HEK293 (cell line): ENCODE data around the gene CFAP97.
A peak's percentile ranks its signal among the peaks of the same experiment; 100 is the strongest.

Source experiments
- CTCF ChIA-PET: fragments of 350-600 bp; formaldehyde crosslinking; extraction: SDS; loops from one replicate; lab custom pipeline; 2021; ENCODE audit warnings: antibody characterized with exemption; lab: Yijun Ruan, JAX
- POLR2A ChIA-PET: fragments of 300-600 bp; formaldehyde crosslinking; extraction: SDS; loops from one replicate; lab custom pipeline; 2020; ENCODE audit warnings: antibody characterized with exemption, inconsistent platforms; lab: Yijun Ruan, JAX
- H3K27ac ChIP-seq: fragments of 200-500 bp; sonication (Bioruptor generic); 2 replicates; pipeline ENCODE4 v1.5.1; 2014; ENCODE audit warnings: low read depth, low read length, control low read depth, inconsistent platforms; ENCODE audit errors: extremely low read depth
- H3K36me3 ChIP-seq, 2 experiments: fragments of 200-500 bp in 1 of 2; sonication (Bioruptor generic) in 1 of 2; 1 replicate in 1 of 2; 2 replicates in 1 of 2; pipeline ENCODE4 v1.5.1; 2014 to 2017; ENCODE audit warnings: inconsistent platforms in 2 of 2, low read length in 2 of 2; ENCODE audit not compliant: control insufficient read depth in 2 of 2, insufficient read depth in 1 of 2
- H3K4me1 ChIP-seq: fragments of 200-500 bp; sonication (Bioruptor generic); 2 replicates; pipeline ENCODE4 v1.5.1; 2014; ENCODE audit warnings: mild to moderate bottlenecking, low read length, inconsistent platforms; ENCODE audit not compliant: control insufficient read depth, insufficient read depth
- H3K4me3 ChIP-seq: 2 replicates; pipeline ENCODE4 v1.5.1; 2011; ENCODE audit warnings: low read depth, mild to moderate bottlenecking, control low read depth, low read length, moderate library complexity
- H3K9me3 ChIP-seq: fragments of 200-500 bp; sonication (Bioruptor generic); 2 replicates; pipeline ENCODE4 v1.5.1; 2014; ENCODE audit warnings: low read depth, low read length, inconsistent platforms; ENCODE audit not compliant: control insufficient read depth, insufficient read depth
- BCL6B ChIP-seq: fragments of 450-650 bp; formaldehyde crosslinking; IDR thresholded peaks from 2 replicates; pipeline ENCODE4 v1.5.1; 2017; ENCODE audit warnings: missing biosample characterization, missing genetic modification characterization
- KLF8 ChIP-seq: fragments of 450-650 bp; formaldehyde crosslinking; IDR thresholded peaks from 2 replicates; pipeline ENCODE4 v1.5.1; 2016; ENCODE audit warnings: missing biosample characterization, missing genetic modification characterization
- OVOL3 ChIP-seq: fragments of 450-650 bp; formaldehyde crosslinking; IDR thresholded peaks from 2 replicates; pipeline ENCODE4 v1.5.1; 2016; ENCODE audit warnings: missing biosample characterization, missing genetic modification characterization
- SETDB1 ChIP-seq: IDR thresholded peaks from one replicate; pipeline ENCODE4 v1.6.1; 2017; ENCODE audit warnings: mild to moderate bottlenecking, low read length, moderate library complexity, mixed read lengths; ENCODE audit not compliant: insufficient read length
- SP7 ChIP-seq: fragments of 450-650 bp; formaldehyde crosslinking; IDR thresholded peaks from 2 replicates; pipeline ENCODE4 v1.5.1; 2016; ENCODE audit warnings: missing biosample characterization, missing genetic modification characterization
- TCF7L2 ChIP-seq: IDR thresholded peaks from 2 replicates; pipeline ENCODE4 v1.6.1; 2011; ENCODE audit warnings: low read depth, mild to moderate bottlenecking, inconsistent platforms, low read length, moderate library complexity, borderline replicate concordance
- ZBTB8A ChIP-seq: fragments of 450-650 bp; formaldehyde crosslinking; IDR thresholded peaks from 2 replicates; pipeline ENCODE4 v1.5.1; 2016; ENCODE audit warnings: missing biosample characterization, missing genetic modification characterization
- ZFP41 ChIP-seq: fragments of 450-650 bp; formaldehyde crosslinking; IDR thresholded peaks from 2 replicates; pipeline ENCODE4 v1.5.1; 2016; ENCODE audit warnings: missing biosample characterization, missing genetic modification characterization, borderline replicate concordance
- ZNF10 ChIP-seq: fragments of 450-650 bp; formaldehyde crosslinking; IDR thresholded peaks from 2 replicates; pipeline ENCODE4 v1.5.1; 2017; ENCODE audit warnings: missing biosample characterization, missing genetic modification characterization
- ZNF157 ChIP-seq: fragments of 450-650 bp; formaldehyde crosslinking; IDR thresholded peaks from 2 replicates; pipeline ENCODE4 v1.5.1; 2016; ENCODE audit warnings: missing biosample characterization, missing genetic modification characterization
- ZNF175 ChIP-seq: fragments of 450-650 bp; formaldehyde crosslinking; IDR thresholded peaks from 2 replicates; pipeline ENCODE4 v1.5.1; 2016; ENCODE audit warnings: missing biosample characterization, missing genetic modification characterization
- ZNF2 ChIP-seq: fragments of 450-650 bp; formaldehyde crosslinking; IDR thresholded peaks from 2 replicates; pipeline ENCODE4 v1.5.1; 2016; ENCODE audit warnings: missing biosample characterization, missing genetic modification characterization
- ZNF211 ChIP-seq: fragments of 450-650 bp; formaldehyde crosslinking; IDR thresholded peaks from 2 replicates; pipeline ENCODE4 v1.5.1; 2016; ENCODE audit warnings: low read depth, missing biosample characterization, missing genetic modification characterization
- ZNF214 ChIP-seq: fragments of 450-650 bp; formaldehyde crosslinking; IDR thresholded peaks from 2 replicates; pipeline ENCODE4 v1.5.1; 2017; ENCODE audit warnings: missing biosample characterization, mild to moderate bottlenecking, missing genetic modification characterization, borderline replicate concordance
- ZNF239 ChIP-seq: fragments of 450-650 bp; formaldehyde crosslinking; IDR thresholded peaks from 2 replicates; pipeline ENCODE4 v1.5.1; 2016; ENCODE audit warnings: missing biosample characterization, missing genetic modification characterization
- ZNF24 ChIP-seq: fragments of 450-650 bp; formaldehyde crosslinking; IDR thresholded peaks from 2 replicates; pipeline ENCODE4 v1.5.1; 2016; ENCODE audit warnings: missing biosample characterization, missing genetic modification characterization
- ZNF292 ChIP-seq: fragments of 450-650 bp; formaldehyde crosslinking; IDR thresholded peaks from 2 replicates; pipeline ENCODE4 v1.5.1; 2016; ENCODE audit warnings: low read depth, missing biosample characterization, missing genetic modification characterization, borderline replicate concordance
- ZNF398 ChIP-seq: fragments of 450-650 bp; formaldehyde crosslinking; IDR thresholded peaks from 2 replicates; pipeline ENCODE4 v1.5.1; 2017; ENCODE audit warnings: missing biosample characterization, missing genetic modification characterization
- ZNF510 ChIP-seq: fragments of 450-650 bp; formaldehyde crosslinking; IDR thresholded peaks from 2 replicates; pipeline ENCODE4 v1.5.1; 2018; ENCODE audit warnings: mild to moderate bottlenecking, missing genetic modification characterization, missing biosample characterization; ENCODE audit not compliant: insufficient replicate concordance
- ZNF529 ChIP-seq: fragments of 450-650 bp; formaldehyde crosslinking; IDR thresholded peaks from 2 replicates; pipeline ENCODE4 v1.5.1; 2017; ENCODE audit warnings: missing genetic modification characterization, missing biosample characterization; ENCODE audit not compliant: insufficient replicate concordance
- ZNF544 ChIP-seq: fragments of 450-650 bp; formaldehyde crosslinking; IDR thresholded peaks from 2 replicates; pipeline ENCODE4 v1.5.0; 2017; ENCODE audit warnings: missing biosample characterization, missing genetic modification characterization
- ZNF561 ChIP-seq: fragments of 450-650 bp; IDR thresholded peaks from 2 replicates; pipeline ENCODE4 v1.5.1; 2018; ENCODE audit warnings: missing biosample characterization, missing genetic modification characterization, borderline replicate concordance
- ZNF610 ChIP-seq: fragments of 450-650 bp; formaldehyde crosslinking; IDR thresholded peaks from 2 replicates; pipeline ENCODE4 v1.5.1; 2016; ENCODE audit warnings: missing biosample characterization, missing genetic modification characterization, borderline replicate concordance
- ZNF658 ChIP-seq: fragments of 450-650 bp; formaldehyde crosslinking; IDR thresholded peaks from 2 replicates; pipeline ENCODE4; 2016; ENCODE audit warnings: missing biosample characterization, missing genetic modification characterization
- ZNF692 ChIP-seq: fragments of 450-650 bp; formaldehyde crosslinking; IDR thresholded peaks from 2 replicates; pipeline ENCODE4 v1.5.1; 2016; ENCODE audit warnings: missing biosample characterization, missing genetic modification characterization

The CFAP97 gene

GRCh38 chr4:185224597-185224996 lies 20.8 kb upstream of the CFAP97 start:
- TF ChIP-seq ZNF175 (tag by site-specific recombination): no peak
- no peak for TF ChIP-seq ZFP41 (tag by site-specific recombination)
- no peak for TF ChIP-seq ZNF692 (tag by site-specific recombination)
- no peak for TF ChIP-seq ZBTB8A (tag by site-specific recombination)
- no peak for TF ChIP-seq ZNF292 (tag by site-specific recombination)
- TF ChIP-seq ZNF239: no peak
- no peak for TF ChIP-seq ZNF658 (tag by site-specific recombination)
- TF ChIP-seq ZNF529 (tag by site-specific recombination): no peak
- no peak for TF ChIP-seq ZNF544 (tag by site-specific recombination)
- no peak for TF ChIP-seq KLF8 (tag by site-specific recombination)
- peaks cover 0 to 9% of the 10 kb centered on the region in 2 experiments; a peak in 2 of 3 replicates for H3K36me3 ChIP-seq
- no peak overlapping the region for H3K4me3 ChIP-seq
- ChIA-PET POLR2A (no interaction called here), CTCF (no interaction called here)
- no peaks in the 10 kb centered on the region for H3K4me1 ChIP-seq
- H3K27ac ChIP-seq: no peak overlapping the region
- no peaks in the 10 kb centered on the region for H3K9me3 ChIP-seq

GRCh38 chr4:185222598-185222997 lies 18.8 kb upstream of the CFAP97 start:
- POLR2A ChIA-PET: no interaction called here
- CTCF ChIA-PET: interaction anchor here (0.6 to 0.9 kb wide), 2 partner anchors 38 to 217 kb away, joined by 3 to 4 read pairs; no protein-coding TSS in a partner anchor
- Histone ChIP-seq H3K36me3 (peaks cover 0 to 9% of the 10 kb centered on the region in 2 experiments; a peak in 2 of 3 replicates), H3K27ac (no peak overlapping the region), H3K4me3 (no peak overlapping the region), H3K4me1 (no peaks in the 10 kb centered on the region), H3K9me3 (no peaks in the 10 kb centered on the region)
- TF ChIP-seq ZNF561: no peak

- peak; percentile 69 for TF ChIP-seq SETDB1
- no peak for TF ChIP-seq ZNF610 (tag by site-specific recombination)
- TF ChIP-seq ZNF211 (tag by site-specific recombination): peak; percentile 60; the same call in 1 of the 2 replicates
- H3K27ac ChIP-seq: no peak overlapping the region
- no peaks in the 10 kb centered on the region for H3K9me3 ChIP-seq
- H3K4me3 ChIP-seq: no peak overlapping the region
- POLR2A ChIA-PET: no interaction called here
- 0 out of 2 replicates have a peak, but pooled peaks cover 2% of the 10 kb centered on the region for H3K4me1 ChIP-seq
- H3K36me3 ChIP-seq: peaks cover 0 to 9% of the 10 kb centered on the region in 2 experiments; a peak in 2 of 3 replicates
- CTCF ChIA-PET: interaction anchor here (0.9 kb wide), 1 partner anchor 12 kb away, joined by 4 read pairs; no protein-coding TSS in a partner anchor
These were observed 18.1 kb upstream of the CFAP97 start for GRCh38 chr4:185221912-185222311.

GRCh38 chr4:185221491-185221890 lies 17.7 kb upstream of the CFAP97 start:
- ChIA-PET POLR2A (no interaction called here), CTCF (interaction anchor here (0.9 kb wide), 1 partner anchor 12 kb away, joined by 4 read pairs; no protein-coding TSS in a partner anchor)
- Histone ChIP-seq H3K4me3 (no peak overlapping the region), H3K4me1 (0 out of 2 replicates have a peak, but pooled peaks cover 2% of the 10 kb centered on the region), H3K27ac (no peak overlapping the region), H3K36me3 (peaks cover 0 to 9% of the 10 kb centered on the region in 2 experiments; a peak in 2 of 3 replicates), H3K9me3 (no peaks in the 10 kb centered on the region)
- TF ChIP-seq ZNF157 (tag by site-specific recombination): no peak
- TF ChIP-seq ZNF10: no peak
- TF ChIP-seq SP7 (tag by site-specific recombination): no peak
- no peak for TF ChIP-seq ZNF544 (tag by site-specific recombination)
- no peak for TF ChIP-seq ZNF214
- TF ChIP-seq ZNF24 (tag by site-specific recombination): no peak
- no peak for TF ChIP-seq ZNF510 (tag by site-specific recombination)
- no peak for TF ChIP-seq OVOL3
- no peak for TF ChIP-seq ZNF398
- TF ChIP-seq TCF7L2: no peak
- no peak for TF ChIP-seq BCL6B (tag by site-specific recombination)
- TF ChIP-seq ZNF2 (tag by site-specific recombination): no peak
- no peak for TF ChIP-seq ZNF610 (tag by site-specific recombination)
